ENCODE results near the gene REEP1. TPM values are rescaled to one million over a fixed set of nuclear protein-coding genes. Genes with fewer than 3 reads are reported as not detected.

REEP1 gene
- total and polyA plus RNA-seq, 9 of the 15 experiments (the other 6 are each of a cell fraction or from before 2014, with no cell fraction given), result 0.11 to 0.67 (median 0.13) TPM

DNA sequence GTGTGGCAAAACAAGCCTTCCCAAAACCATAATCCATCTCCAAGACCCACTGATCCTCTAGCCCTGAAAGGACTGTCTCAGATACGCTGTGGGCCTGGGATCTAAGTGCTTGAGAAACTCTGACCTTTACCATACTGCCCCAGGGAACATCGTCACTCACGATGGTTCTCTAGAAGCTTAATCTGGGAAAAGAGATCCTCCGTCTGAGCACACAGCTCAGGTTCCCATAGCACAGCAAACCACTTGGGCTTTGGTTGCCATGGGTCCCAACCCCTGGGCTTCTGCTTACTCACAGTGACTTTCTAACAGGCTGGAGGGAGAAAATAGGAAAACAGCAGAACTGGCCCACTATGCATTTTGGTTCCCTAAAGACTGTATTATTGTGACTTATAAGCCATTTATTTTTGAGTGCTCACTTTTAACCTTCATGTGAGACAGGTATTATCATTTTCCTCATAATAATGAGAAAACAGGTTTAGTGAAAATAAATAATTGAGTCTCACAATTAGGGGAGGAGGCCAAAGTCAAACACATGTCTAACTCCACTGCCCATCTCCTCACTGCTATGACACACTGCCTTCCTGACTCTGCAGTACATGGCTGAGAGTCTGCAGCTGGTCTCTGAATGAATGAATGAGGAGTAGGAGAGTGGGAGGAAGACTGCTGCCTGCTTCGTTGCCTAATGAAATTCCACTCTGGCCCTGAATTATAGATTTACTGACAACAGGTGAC lies 46.7 kb downstream of the REEP1 start:
- ChIA-PET CTCF (ENCODE audit: low intra/inter-chr PET ratio) (no interaction called here), POLR2A (no interaction called here)
- H4K20me1 ChIP-seq (replicated peaks; ENCODE audit: control insufficient read depth, insufficient read depth, low read length), result no peaks in the 10 kb centered on the region
- TF ChIP-seq RFX1 (IDR thresholded peaks at IDR 0.05) (peak; percentile 63), ZNF24 (IDR thresholded peaks at IDR 0.05) (0 out of 2 replicates have a peak, but pooled peaks have one; percentile 50)
- TF ChIP-seq, protein P1, sequence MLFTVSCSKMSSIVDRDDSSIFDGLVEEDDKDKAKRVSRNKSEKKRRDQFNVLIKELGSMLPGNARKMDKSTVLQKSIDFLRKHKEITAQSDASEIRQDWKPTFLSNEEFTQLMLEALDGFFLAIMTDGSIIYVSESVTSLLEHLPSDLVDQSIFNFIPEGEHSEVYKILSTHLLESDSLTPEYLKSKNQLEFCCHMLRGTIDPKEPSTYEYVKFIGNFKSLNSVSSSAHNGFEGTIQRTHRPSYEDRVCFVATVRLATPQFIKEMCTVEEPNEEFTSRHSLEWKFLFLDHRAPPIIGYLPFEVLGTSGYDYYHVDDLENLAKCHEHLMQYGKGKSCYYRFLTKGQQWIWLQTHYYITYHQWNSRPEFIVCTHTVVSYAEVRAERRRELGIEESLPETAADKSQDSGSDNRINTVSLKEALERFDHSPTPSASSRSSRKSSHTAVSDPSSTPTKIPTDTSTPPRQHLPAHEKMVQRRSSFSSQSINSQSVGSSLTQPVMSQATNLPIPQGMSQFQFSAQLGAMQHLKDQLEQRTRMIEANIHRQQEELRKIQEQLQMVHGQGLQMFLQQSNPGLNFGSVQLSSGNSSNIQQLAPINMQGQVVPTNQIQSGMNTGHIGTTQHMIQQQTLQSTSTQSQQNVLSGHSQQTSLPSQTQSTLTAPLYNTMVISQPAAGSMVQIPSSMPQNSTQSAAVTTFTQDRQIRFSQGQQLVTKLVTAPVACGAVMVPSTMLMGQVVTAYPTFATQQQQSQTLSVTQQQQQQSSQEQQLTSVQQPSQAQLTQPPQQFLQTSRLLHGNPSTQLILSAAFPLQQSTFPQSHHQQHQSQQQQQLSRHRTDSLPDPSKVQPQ (CRISPR knock-in tag; IDR thresholded peaks at IDR 0.05; ENCODE audit: borderline replicate concordance), result no peak
- peaks cover 2 to 6% of the 10 kb centered on the region in 2 experiments; a peak in 3 of 5 replicates for H3K27me3 ChIP-seq (ENCODE audit: control insufficient read depth in 2 of 2, insufficient read depth in 2 of 2, low read length in 2 of 2)
- ATAC-seq, result no peak
- H3K79me2 ChIP-seq (ENCODE audit: control insufficient read depth, insufficient read depth, low read length), result no peaks in the 10 kb centered on the region
- WGBS (ENCODE audit: insufficient coverage, low coverage, missing lambda C conversion rate), result 2% methylated on average over 5 of the region's 5 CpGs
- in situ Hi-C loops (cut with MboI), result no loop called here
- intact Hi-C loops (cut with micrococcal nuclease), result no loop called here
- no peaks in the 10 kb centered on the region for H3K9me3 ChIP-seq (replicated peaks; ENCODE audit: control insufficient read depth, insufficient read depth, low read depth, low read length)
- no peak for DNase-seq (ENCODE audit: extremely low read depth in 1 of 4, low spot score in 3 of 4)
- H3K4me2 ChIP-seq (ENCODE audit: insufficient read depth, low read length), result no peak overlapping the region
- no peaks in the 10 kb centered on the region for H3K36me3 ChIP-seq (ENCODE audit: control insufficient read depth, insufficient read depth, low read length)
- no peak overlapping the region for H3K27ac ChIP-seq (ENCODE audit: extremely low read depth, low read depth, low read length)
- H3K9me1 ChIP-seq (ENCODE audit: control insufficient read depth, insufficient read depth, low read length), result no peaks in the 10 kb centered on the region
- no peaks in the 10 kb centered on the region for H3K4me1 ChIP-seq (replicated peaks in 1 of 2; ENCODE audit: control insufficient read depth in 2 of 2, insufficient read depth in 2 of 2, low read length in 2 of 2)
- FAIRE-seq, result no peak
- no TSS peak for BruUV-seq (replicated peaks)
- no peak overlapping the region for H3K4me3 ChIP-seq
- no peak overlapping the region for H3K9ac ChIP-seq (ENCODE audit: insufficient read depth in 1 of 2, low read depth in 2 of 2, low read length in 2 of 2)
- no peak overlapping the region for H2AFZ ChIP-seq (ENCODE audit: low read depth, low read length)
